Left renal cortex interstitium (tissue), 4 donors: ENCODE data around the gene OPA3. TPM values are rescaled to one million over a fixed set of nuclear protein-coding genes. Genes with fewer than 3 reads are reported as not detected.
A peak's percentile ranks its signal among the peaks of the same experiment; 100 is the strongest.

ENCODE experiments used
- DNase-seq, 4 donors: peaks; one replicate each; pipeline ENCODE4 v3.0.0-alpha.2; 2013; ENCODE audit warnings: low read depth in 4 of 4, low spot score in 2 of 4, missing footprints in 1 of 4
- polyA plus RNA-seq, 4 donors: library from polyadenylated mRNA; unstranded; fragments of 120-200 nt; gene quantifications; one replicate each; pipeline ENCODE4 v1.2.1, GENCODE V29; 2013; ENCODE audit not compliant: insufficient read length in 4 of 4

The OPA3 gene
- polyA plus RNA-seq, 4 donors = 9.7 to 13.3 (median 10.6) TPM

GRCh38 chr19:45485305-45486077, 99.1 kb downstream of the OPA3 start:
- DNase-seq = peak in 1 of 4 donors; percentile 86

- no peak for DNase-seq
Measured at GRCh38 chr19:45484273-45484945, 100.2 kb downstream of the OPA3 start.

DNA sequence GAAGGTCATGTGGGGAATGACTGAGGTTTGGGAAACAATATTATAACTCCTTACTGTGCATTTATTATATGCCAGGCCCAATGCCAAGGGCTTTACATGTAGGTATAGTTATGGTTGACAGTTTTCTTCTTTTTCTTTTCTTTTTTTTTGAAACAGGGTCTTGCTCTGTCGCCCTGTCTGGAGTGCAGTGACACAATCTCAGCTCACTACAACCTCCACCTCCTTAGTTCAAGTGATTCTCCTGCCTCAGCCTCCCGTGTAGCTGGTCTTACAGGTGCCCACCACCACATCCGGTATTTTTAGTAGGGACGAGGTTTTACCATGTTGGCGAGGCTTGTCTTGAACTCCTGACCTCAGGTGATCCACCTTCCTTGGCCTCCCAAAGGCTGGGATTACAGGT, 101.6 kb downstream of the OPA3 start:
- DNase-seq = no peak

DNA sequence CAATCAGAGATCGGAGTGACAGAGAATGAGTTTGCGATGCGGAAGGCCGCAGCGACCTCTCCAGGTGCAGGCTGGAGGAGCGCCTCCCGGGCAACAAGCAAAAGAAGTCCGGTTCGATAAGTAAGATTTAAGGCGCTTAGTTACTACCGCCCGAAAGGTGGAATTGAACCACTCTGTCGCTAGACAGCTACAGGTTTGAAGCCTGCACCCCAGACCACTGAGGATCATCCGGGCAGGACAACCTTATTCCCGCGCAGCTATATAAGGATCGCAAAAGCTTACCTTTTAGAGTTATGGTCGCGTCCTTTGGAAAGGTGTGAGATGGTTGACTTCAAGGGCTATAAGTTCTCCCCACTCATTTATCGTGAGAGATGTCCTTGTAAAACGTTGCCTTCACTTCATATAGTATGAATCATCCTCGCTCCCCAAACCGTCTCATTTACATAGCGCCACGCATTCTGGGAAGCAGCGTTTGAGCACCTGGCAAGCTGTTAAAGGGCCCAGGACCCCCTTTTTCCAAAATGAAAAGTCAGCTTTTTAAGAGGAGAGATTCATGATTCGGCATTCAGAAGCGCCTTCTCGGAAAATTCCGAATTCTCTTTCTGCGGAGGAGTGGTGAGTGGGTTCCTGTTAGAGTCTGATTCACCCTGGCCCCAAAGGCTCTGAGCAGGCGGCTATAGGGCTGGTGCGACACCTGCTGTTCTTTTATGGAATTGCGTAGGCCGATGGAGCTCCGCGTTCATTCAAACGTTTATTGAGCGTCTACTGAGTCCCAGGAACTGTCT, 106.0 kb downstream of the OPA3 start:
- DNase-seq = peak in 3 of 4 donors; percentile 85 to 100 (median 88)

DNA sequence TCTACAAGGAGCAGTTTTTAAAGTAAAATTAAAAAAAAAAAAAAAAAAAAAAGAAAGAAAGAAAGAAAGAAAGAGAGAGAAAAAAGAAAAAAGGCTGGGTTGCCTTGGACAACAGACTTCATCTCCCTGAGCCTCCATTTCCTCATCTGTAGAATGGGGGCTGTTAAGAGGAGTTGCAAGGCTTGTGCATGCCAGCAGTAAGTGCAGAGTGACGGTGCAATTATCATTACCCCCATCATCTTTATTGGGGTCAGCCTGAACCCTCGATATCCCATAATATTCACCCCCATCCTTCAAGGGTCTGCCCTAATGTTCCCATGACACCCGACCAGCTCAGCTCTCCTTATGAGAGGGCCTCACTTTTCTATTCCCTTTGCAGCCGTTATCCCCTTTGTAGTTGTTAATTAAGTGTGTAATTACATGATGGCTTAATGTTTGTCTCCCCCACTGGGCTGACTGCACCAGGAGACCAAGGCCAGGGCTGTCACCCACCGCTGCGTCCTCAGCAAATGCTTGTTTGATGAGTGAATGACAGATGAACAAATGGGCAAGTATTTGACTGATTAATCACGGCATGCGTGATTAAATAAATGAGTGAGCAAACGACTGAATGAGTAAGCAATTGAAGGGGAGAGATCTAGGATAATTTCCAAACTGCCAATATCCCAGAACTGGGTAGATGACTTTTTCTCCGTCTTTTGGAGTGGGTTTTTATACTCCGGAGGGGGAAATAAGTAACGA, 106.7 kb downstream of the OPA3 start:
- no peak for DNase-seq

Other genes starting within 250 kb of the OPA3 start
- gene KLC3, start 244.1 kb downstream of the OPA3 start, polyA plus RNA-seq = 1 to 10 TPM in 3 of 4 donors, under 1 TPM in 1; 0.93 to 2.5 (median 1.9) TPM
- gene ERCC2, start 214.2 kb downstream of the OPA3 start, polyA plus RNA-seq = 10 to 100 TPM; 31.8 to 44.1 (median 36.8) TPM
- gene PPP1R13L, start 179.7 kb downstream of the OPA3 start, polyA plus RNA-seq = 10 to 100 TPM in 2 of 4 donors, 1 to 10 TPM in 2; 7.5 to 16.5 (median 9.7) TPM
- 1 to 10 TPM; 3.2 to 5.3 (median 4.1) TPM for gene POLR1G, start 178.2 kb downstream of the OPA3 start, polyA plus RNA-seq
- 10 to 100 TPM; 69.2 to 98.2 (median 91.8) TPM for gene ERCC1, start 160.9 kb downstream of the OPA3 start, polyA plus RNA-seq
- gene FOSB, start 116.8 kb downstream of the OPA3 start, polyA plus RNA-seq = 10 to 100 TPM in 2 of 4 donors, 1 to 10 TPM in 2; 3.2 to 83.2 (median 8.8) TPM
- gene RTN2, start 87.8 kb downstream of the OPA3 start, polyA plus RNA-seq = 1 to 10 TPM; 7.2 to 9.6 (median 8.8) TPM
- gene PPM1N, start 86.4 kb downstream of the OPA3 start, polyA plus RNA-seq = under 1 TPM; 0.22 to 0.62 (median 0.34) TPM
- 10 to 100 TPM; 46.7 to 61.9 (median 48.8) TPM for gene VASP, start 77.3 kb downstream of the OPA3 start, polyA plus RNA-seq
- gene GPR4, start 17.4 kb upstream of the OPA3 start, polyA plus RNA-seq = 1 to 10 TPM; 3.7 to 5.4 (median 4.2) TPM
- 10 to 100 TPM; 17.7 to 30.8 (median 23.5) TPM for gene EML2, start 54.6 kb upstream of the OPA3 start, polyA plus RNA-seq
- 1 to 10 TPM in 2 of 4 donors, under 1 TPM in 2; 0.59 to 1.8 (median 0.89) TPM for gene GIPR, start 83.4 kb upstream of the OPA3 start, polyA plus RNA-seq
- gene SNRPD2, start 107.2 kb upstream of the OPA3 start, polyA plus RNA-seq = 100 to 1,000 TPM; 268 to 441 (median 342) TPM
- gene QPCTL, start 107.9 kb upstream of the OPA3 start, polyA plus RNA-seq = 10 to 100 TPM in 2 of 4 donors, 1 to 10 TPM in 2; 7.2 to 13.5 (median 10.8) TPM
- gene FBXO46, start 146.1 kb upstream of the OPA3 start, polyA plus RNA-seq = 10 to 100 TPM; 10.7 to 24.0 (median 20.3) TPM
- gene MEIOSIN, start 148.6 kb upstream of the OPA3 start, polyA plus RNA-seq = not detected
- 10 to 100 TPM; 13.6 to 38.5 (median 27.7) TPM for gene SIX5, start 184.4 kb upstream of the OPA3 start, polyA plus RNA-seq
- 10 to 100 TPM; 33.4 to 74.4 (median 54.6) TPM for gene DMPK, start 197.7 kb upstream of the OPA3 start, polyA plus RNA-seq
- 10 to 100 TPM; 24.1 to 56.1 (median 39.9) TPM for gene DMWD, start 208.0 kb upstream of the OPA3 start, polyA plus RNA-seq
- gene RSPH6A, start 230.5 kb upstream of the OPA3 start, polyA plus RNA-seq = not detected